Karpas-422 (cell line): Measurements from ENCODE around the gene PRDM16. TPM values are rescaled to one million over a fixed set of nuclear protein-coding genes. Genes with fewer than 3 reads are reported as not detected.

Experiments used
- DNase-seq: peaks from one replicate; pipeline ENCODE4 v3.0.0-alpha.2; 2015
- H2AFZ ChIP-seq: fragments of 200-600 bp; sonication (generic); 2 replicates; pipeline ENCODE4 v1.6.1; 2014; ENCODE audit warnings: antibody characterized with exemption, low read length, mixed read lengths
- H3K27ac ChIP-seq: fragments of 200-600 bp; sonication (generic); 2 replicates; pipeline ENCODE4 v1.5.1; 2014; ENCODE audit warnings: mild to moderate bottlenecking, low read length, moderate library complexity
- H3K27me3 ChIP-seq: fragments of 200-600 bp; sonication (generic); 2 replicates; pipeline ENCODE4 v1.6.1; 2014; ENCODE audit warnings: low read length, mixed read lengths
- H3K36me3 ChIP-seq: fragments of 200-600 bp; sonication (generic); 2 replicates; pipeline ENCODE4 v1.6.1; 2014; ENCODE audit warnings: low read length, mixed read lengths; ENCODE audit not compliant: insufficient read depth
- H3K4me1 ChIP-seq: fragments of 200-600 bp; sonication (generic); 2 replicates; pipeline ENCODE4 v1.6.1; 2014; ENCODE audit warnings: mild to moderate bottlenecking, low read length, mixed read lengths
- H3K4me2 ChIP-seq: fragments of 200-600 bp; sonication (generic); 2 replicates; pipeline ENCODE4 v1.6.1; 2014; ENCODE audit warnings: low read length, low read depth, mild to moderate bottlenecking; ENCODE audit not compliant: poor library complexity, severe bottlenecking
- H3K4me3 ChIP-seq: fragments of 200-600 bp; sonication (generic); 2 replicates; pipeline ENCODE4 v1.5.1; 2014; ENCODE audit warnings: mild to moderate bottlenecking, antibody characterized with exemption, low read length, mixed read lengths
- H3K79me2 ChIP-seq: fragments of 200-600 bp; sonication (generic); 2 replicates; pipeline ENCODE4 v1.6.1; 2014; ENCODE audit warnings: mild to moderate bottlenecking, low read length, mixed read lengths
- H3K9ac ChIP-seq: fragments of 200-600 bp; sonication (generic); 2 replicates; pipeline ENCODE4 v1.6.0; 2014; ENCODE audit warnings: low read length
- H3K9me2 ChIP-seq: fragments of 200-600 bp; sonication (generic), shearing (Covaris generic); replicated peaks from 2 replicates; pipeline ENCODE4 v1.6.0; 2014; ENCODE audit warnings: mild to moderate bottlenecking, low read length, moderate library complexity; ENCODE audit not compliant: insufficient read depth
- H3K9me3 ChIP-seq: fragments of 300-700, 200-600 bp; sonication (generic); 2 replicates; pipeline ENCODE4 v1.6.1; 2014; ENCODE audit warnings: low read length, mixed read lengths
- H4K20me1 ChIP-seq: fragments of 200-600 bp; sonication (generic); 2 replicates; pipeline ENCODE4 v1.6.1; 2014; ENCODE audit warnings: mild to moderate bottlenecking, antibody characterized with exemption, low read length, low read depth; ENCODE audit not compliant: insufficient read depth
- total RNA-seq: library from RNA; depleted of rRNA; stranded (reverse); fragments of >200 nt; shearing (Covaris generic); gene quantifications from 2 replicates; pipeline ENCODE4 v1.2.3, GENCODE V29; 2014; ENCODE audit warnings: low replicate concordance

The PRDM16 gene
- total RNA-seq, 1 experiment from 2014 or later = not detected

- Histone ChIP-seq H2AFZ (no peak overlapping the region), H3K27ac (no peak overlapping the region), H3K9ac (no peak overlapping the region), H3K9me2 (no peaks in the 10 kb centered on the region), H3K27me3 (no peaks in the 10 kb centered on the region), H3K9me3 (no peaks in the 10 kb centered on the region), H4K20me1 (no peaks in the 10 kb centered on the region), H3K36me3 (no peaks in the 10 kb centered on the region), H3K4me3 (no peak overlapping the region), H3K79me2 (no peaks in the 10 kb centered on the region), H3K4me2 (no peak overlapping the region), H3K4me1 (no peaks in the 10 kb centered on the region)
- DNase-seq = no peak
Measured at GRCh38 chr1:3207217-3207848, 138.3 kb downstream of the PRDM16 start.

DNA sequence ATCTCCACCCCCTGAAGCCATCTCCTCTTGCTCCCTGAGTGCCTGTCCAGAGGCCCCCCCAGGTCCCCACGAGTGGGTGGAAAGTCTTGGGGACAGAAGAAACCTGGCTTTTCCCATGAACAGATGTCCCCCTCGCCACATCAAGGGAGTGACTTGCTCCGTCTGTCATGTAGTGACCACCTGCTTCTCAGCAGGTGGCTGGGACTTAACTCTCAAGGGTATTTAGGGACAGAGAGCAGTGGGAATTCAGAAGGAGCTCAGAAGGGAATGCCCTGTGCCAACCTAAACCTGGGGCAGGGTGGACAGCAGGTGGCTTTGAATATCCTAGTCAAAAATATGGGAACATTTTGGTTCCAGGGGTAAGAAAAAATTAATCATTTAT is 139.8 kb downstream of the PRDM16 start:
- Histone ChIP-seq H3K27ac (no peak overlapping the region), H3K4me3 (no peak overlapping the region), H3K9ac (no peak overlapping the region), H4K20me1 (no peaks in the 10 kb centered on the region), H3K4me2 (no peak overlapping the region), H2AFZ (no peak overlapping the region), H3K9me3 (no peaks in the 10 kb centered on the region), H3K4me1 (no peaks in the 10 kb centered on the region), H3K9me2 (no peaks in the 10 kb centered on the region), H3K36me3 (no peaks in the 10 kb centered on the region), H3K27me3 (no peaks in the 10 kb centered on the region), H3K79me2 (no peaks in the 10 kb centered on the region)
- no peak for DNase-seq

DNA sequence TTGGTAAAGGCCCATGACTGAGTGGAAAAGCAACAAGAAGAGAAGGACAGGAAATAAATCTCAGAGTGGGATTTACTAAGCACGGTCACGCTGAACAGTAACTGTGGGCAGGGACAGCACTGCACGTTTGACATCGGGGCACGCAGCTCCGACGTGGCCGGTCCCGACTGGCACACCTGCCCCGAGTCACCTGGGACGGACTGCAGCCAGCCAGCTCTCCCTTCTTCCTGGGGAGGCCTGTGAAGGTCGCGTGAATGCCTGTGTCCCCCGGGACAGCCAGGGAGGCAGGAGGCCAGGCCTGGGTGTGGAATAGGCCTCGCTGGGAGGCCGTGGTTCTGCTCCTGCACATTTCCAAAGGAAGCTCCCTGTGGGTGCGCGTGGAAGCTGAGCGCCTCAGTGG is 140.2 kb downstream of the PRDM16 start:
- Histone ChIP-seq H3K9ac (no peak overlapping the region), H3K4me3 (no peak overlapping the region), H3K79me2 (no peaks in the 10 kb centered on the region), H3K4me2 (no peak overlapping the region), H3K4me1 (no peaks in the 10 kb centered on the region), H3K27me3 (no peaks in the 10 kb centered on the region), H2AFZ (no peak overlapping the region), H3K9me2 (no peaks in the 10 kb centered on the region), H4K20me1 (no peaks in the 10 kb centered on the region), H3K9me3 (no peaks in the 10 kb centered on the region), H3K36me3 (no peaks in the 10 kb centered on the region), H3K27ac (no peak overlapping the region)
- DNase-seq = no peak

- Histone ChIP-seq H3K27me3 (no peaks in the 10 kb centered on the region), H3K4me1 (no peaks in the 10 kb centered on the region)
Measured at GRCh38 chr1:3211582-3212375, 142.8 kb downstream of the PRDM16 start.

GRCh38 chr1:3212453-3213355 is 143.7 kb downstream of the PRDM16 start:
- H3K4me3 ChIP-seq = no peak overlapping the region
- H3K9me2 ChIP-seq = no peaks in the 10 kb centered on the region
- H3K9ac ChIP-seq = no peak overlapping the region
- no peak overlapping the region for H3K4me2 ChIP-seq
- H3K4me1 ChIP-seq = no peaks in the 10 kb centered on the region
- H4K20me1 ChIP-seq = no peaks in the 10 kb centered on the region
- no peak overlapping the region for H2AFZ ChIP-seq
- no peaks in the 10 kb centered on the region for H3K9me3 ChIP-seq
- H3K27ac ChIP-seq = no peak overlapping the region
- no peaks in the 10 kb centered on the region for H3K36me3 ChIP-seq
- no peaks in the 10 kb centered on the region for H3K79me2 ChIP-seq
- DNase-seq = no peak
- no peaks in the 10 kb centered on the region for H3K27me3 ChIP-seq

More at GRCh38 chr1:3211582-3212375, 142.8 kb downstream of the PRDM16 start:
- DNase-seq = no peak
- Histone ChIP-seq H3K9ac (no peak overlapping the region), H3K79me2 (no peaks in the 10 kb centered on the region), H3K4me3 (no peak overlapping the region), H3K4me2 (no peak overlapping the region), H3K9me3 (no peaks in the 10 kb centered on the region), H2AFZ (no peak overlapping the region), H3K27ac (no peak overlapping the region), H3K36me3 (no peaks in the 10 kb centered on the region), H4K20me1 (no peaks in the 10 kb centered on the region), H3K9me2 (no peaks in the 10 kb centered on the region)

DNA sequence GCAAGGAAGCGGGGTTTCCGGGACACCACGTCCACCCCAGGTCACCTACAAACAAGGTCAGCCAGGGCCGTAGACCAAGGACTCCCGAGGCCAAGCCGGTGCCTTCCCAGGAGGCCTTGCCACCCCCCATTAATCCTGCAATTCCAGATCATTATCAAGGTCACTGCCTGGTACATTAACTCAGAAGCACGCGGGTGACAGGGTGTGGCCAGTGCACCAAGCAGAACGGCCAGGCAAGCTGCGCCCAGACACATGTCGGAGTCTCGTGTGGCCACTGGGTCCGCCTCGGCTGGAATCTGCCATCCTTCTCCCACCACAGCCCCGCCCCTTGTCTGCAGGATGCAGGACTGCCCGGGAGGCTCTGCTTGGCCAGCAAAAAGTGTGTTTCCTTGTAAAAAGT is 144.7 kb downstream of the PRDM16 start:
- H2AFZ ChIP-seq = no peak overlapping the region
- H3K27ac ChIP-seq = no peak overlapping the region
- H3K79me2 ChIP-seq = no peaks in the 10 kb centered on the region
- H3K9me3 ChIP-seq = no peaks in the 10 kb centered on the region
- H3K4me1 ChIP-seq = no peaks in the 10 kb centered on the region
- H3K4me3 ChIP-seq = no peak overlapping the region
- no peaks in the 10 kb centered on the region for H3K9me2 ChIP-seq
- no peaks in the 10 kb centered on the region for H3K27me3 ChIP-seq
- no peaks in the 10 kb centered on the region for H3K36me3 ChIP-seq
- no peak overlapping the region for H3K9ac ChIP-seq
- DNase-seq = no peak
- H3K4me2 ChIP-seq = no peak overlapping the region
- H4K20me1 ChIP-seq = no peaks in the 10 kb centered on the region

DNA sequence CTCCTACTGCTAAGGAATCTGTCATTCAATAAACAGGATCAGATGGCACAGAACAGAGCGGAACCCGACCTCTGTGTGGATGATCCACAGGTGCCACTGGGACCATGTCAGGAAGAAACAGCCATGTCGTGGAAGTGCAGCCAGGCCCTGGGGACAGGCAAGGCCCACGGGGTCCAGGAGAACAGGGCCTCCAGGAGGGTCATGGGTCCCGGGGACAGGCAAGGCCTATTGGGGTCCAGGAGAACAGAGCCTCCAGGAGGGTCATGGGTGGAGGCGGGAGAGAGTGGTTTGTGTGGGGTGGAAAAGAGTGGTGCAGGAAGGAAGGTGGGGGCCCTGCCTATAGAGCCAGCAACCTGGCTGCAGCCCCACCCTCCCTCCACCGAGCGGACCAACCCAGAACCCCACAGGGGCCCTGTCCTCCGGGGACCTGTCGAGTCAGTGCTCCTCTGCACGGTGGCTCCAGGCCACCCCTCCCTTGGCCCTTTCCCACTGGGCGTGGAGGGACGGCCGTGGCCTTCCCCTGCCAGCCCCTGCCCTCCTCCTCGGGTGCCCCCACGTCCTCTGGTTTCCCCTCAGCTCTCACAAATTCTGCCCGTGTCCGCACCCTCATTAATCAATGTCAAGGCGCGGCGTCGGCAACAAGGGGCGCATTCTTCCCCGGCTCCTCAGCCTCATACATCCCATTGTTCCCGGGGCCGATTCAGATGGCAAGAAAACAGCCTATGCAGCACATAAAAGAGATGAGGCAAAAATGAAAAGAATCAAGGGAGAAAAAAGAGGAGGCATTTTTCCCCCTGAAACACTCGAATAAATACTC is 146.4 kb downstream of the PRDM16 start:
- no peaks in the 10 kb centered on the region for H3K79me2 ChIP-seq
- H3K27me3 ChIP-seq = no peaks in the 10 kb centered on the region
- no peak overlapping the region for H3K4me2 ChIP-seq
- no peaks in the 10 kb centered on the region for H3K9me2 ChIP-seq
- H3K4me1 ChIP-seq = no peaks in the 10 kb centered on the region
- no peak overlapping the region for H3K9ac ChIP-seq
- H2AFZ ChIP-seq = no peak overlapping the region
- no peaks in the 10 kb centered on the region for H4K20me1 ChIP-seq
- H3K27ac ChIP-seq = no peak overlapping the region
- H3K9me3 ChIP-seq = no peaks in the 10 kb centered on the region
- no peak for DNase-seq
- no peak overlapping the region for H3K4me3 ChIP-seq
- no peaks in the 10 kb centered on the region for H3K36me3 ChIP-seq
